Epithelial cell of proximal tubule (primary cell): ENCODE results near the gene MMP3. TPM values are rescaled to one million over a fixed set of nuclear protein-coding genes. Genes with fewer than 3 reads are reported as not detected.
A peak's percentile ranks its signal among the peaks of the same experiment; 100 is the strongest.
"Not testable (repeated sequence)": the region's sequence is repeated elsewhere in the genome, so short reads cannot be mapped to it uniquely, and the experiment has no call there.

Source experiments
- DNase-seq: peaks from one replicate; pipeline ENCODE4 v3.0.0-alpha.2; 2011; ENCODE audit warnings: low read depth
- H3K4me3 ChIP-seq: 2 replicates; pipeline ENCODE4 v1.5.1; 2011; ENCODE audit warnings: low read depth, mild to moderate bottlenecking, low read length
- CTCF ChIP-seq: conservative IDR thresholded peaks from 2 replicates; pipeline ENCODE4 v1.5.1; 2012; ENCODE audit warnings: low read depth, mild to moderate bottlenecking, low read length
- total RNA-seq: library from RNA; depleted of rRNA; stranded (reverse); fragments of >200 nt; gene quantifications from 2 replicates; pipeline ENCODE4 v1.2.3, GENCODE V29; 2015

MMP3 gene
- total RNA-seq, 1 donor from 2014 or later, result not detected

- H3K4me3 ChIP-seq, result no peak within 1 kb of the TSS
- TF ChIP-seq CTCF, result no peak
- DNase-seq, result no peak
Observed at GRCh38 chr11:102874852-102875251, 31.4 kb upstream of the MMP3 start, which contains the start of gene MMP12. MMP12 (minus strand) TSS chr11:102874982; CDS start chr11:102874937, 45 bp downstream.

- not testable (repeated sequence) for H3K4me3 ChIP-seq, DNase-seq
Observed at GRCh38 chr11:102869354-102869964, 26.1 kb upstream of the MMP3 start.

- no peak for TF ChIP-seq CTCF
- H3K4me3 ChIP-seq, result no peak overlapping the region
- no peak for DNase-seq
Observed at GRCh38 chr11:102868339-102868738, 24.9 kb upstream of the MMP3 start.

- no peak overlapping the region for H3K4me3 ChIP-seq
- no peak for TF ChIP-seq CTCF
- no peak for DNase-seq
Observed at GRCh38 chr11:102864724-102865123, 21.3 kb upstream of the MMP3 start.

GRCh38 chr11:102853956-102854355 is 10.5 kb upstream of the MMP3 start:
- no peak for DNase-seq
- no peak overlapping the region for H3K4me3 ChIP-seq
- TF ChIP-seq CTCF, result no peak

GRCh38 chr11:102853055-102853454 is 9.6 kb upstream of the MMP3 start:
- no peak for DNase-seq
- no peak overlapping the region for H3K4me3 ChIP-seq
- no peak for TF ChIP-seq CTCF

GRCh38 chr11:102850973-102851745 is 7.8 kb upstream of the MMP3 start:
- no peak for TF ChIP-seq CTCF
- peak; percentile 50 for DNase-seq
- H3K4me3 ChIP-seq, result no peak overlapping the region
